ENCODE results near the gene GARIN5B.

The GARIN5B gene

DNA sequence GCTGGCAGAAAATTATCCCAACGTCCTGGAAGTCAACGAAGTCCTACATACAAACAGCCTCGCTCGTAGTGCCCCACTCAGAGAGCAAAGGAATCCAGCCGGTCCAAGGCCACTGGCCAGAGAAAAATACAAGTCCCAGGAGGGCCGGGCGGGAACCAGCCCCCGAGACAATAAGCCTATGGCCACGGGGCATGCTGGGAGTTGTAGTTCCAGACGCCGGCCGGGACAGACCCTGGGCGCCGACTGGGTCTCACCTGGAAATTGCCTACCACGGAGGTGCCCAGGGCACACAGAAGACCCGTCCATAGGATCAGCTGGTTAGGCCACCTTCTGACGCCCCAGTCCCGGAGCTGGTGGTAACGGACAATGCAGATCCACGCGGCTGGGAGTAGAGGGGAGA is 43.3 kb downstream of the GARIN5B start:
- TF ChIP-seq POLR2A (IDR thresholded peaks at IDR 0.05; ENCODE audit: low read length): no peak
- no peak for TF ChIP-seq GATA1 (IDR thresholded peaks at IDR 0.05; ENCODE audit: low read depth, low read length)

DNA sequence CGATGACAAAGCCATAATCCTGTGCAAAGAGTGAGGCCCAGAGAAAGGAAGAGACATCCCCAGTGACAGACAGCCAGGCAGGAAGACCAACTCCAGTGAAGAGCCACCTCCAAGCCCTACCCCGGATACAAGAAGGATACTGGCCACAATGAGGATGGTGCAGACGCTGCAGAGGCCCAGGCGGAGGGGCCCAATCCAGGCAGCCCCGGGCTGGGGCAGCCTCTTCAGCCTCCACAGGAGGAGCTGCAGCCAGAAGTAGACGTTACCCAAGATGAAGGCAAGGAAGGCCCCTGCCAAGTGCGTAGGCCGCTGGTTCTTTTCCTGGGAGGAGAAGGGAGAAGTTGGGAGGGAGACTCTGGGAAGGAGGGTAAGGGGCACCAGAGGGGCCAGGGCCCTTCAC is 46.4 kb downstream of the GARIN5B start:
- TF ChIP-seq POLR2A (IDR thresholded peaks at IDR 0.05; ENCODE audit: low read length) (no peak), GATA1 (IDR thresholded peaks at IDR 0.05; ENCODE audit: low read depth, low read length) (no peak)
- DNase-seq: no peak

More for the DNA sequence above, 43.3 kb downstream of the GARIN5B start:
- no peak for DNase-seq

- no peak for TF ChIP-seq POLR2A (IDR thresholded peaks at IDR 0.05; ENCODE audit: low read length)
- TF ChIP-seq GATA1 (IDR thresholded peaks at IDR 0.05; ENCODE audit: low read depth, low read length): no peak
- no peak for DNase-seq
Measured at GRCh38 chr19:55315956-55316525, 47.0 kb downstream of the GARIN5B start.

DNA sequence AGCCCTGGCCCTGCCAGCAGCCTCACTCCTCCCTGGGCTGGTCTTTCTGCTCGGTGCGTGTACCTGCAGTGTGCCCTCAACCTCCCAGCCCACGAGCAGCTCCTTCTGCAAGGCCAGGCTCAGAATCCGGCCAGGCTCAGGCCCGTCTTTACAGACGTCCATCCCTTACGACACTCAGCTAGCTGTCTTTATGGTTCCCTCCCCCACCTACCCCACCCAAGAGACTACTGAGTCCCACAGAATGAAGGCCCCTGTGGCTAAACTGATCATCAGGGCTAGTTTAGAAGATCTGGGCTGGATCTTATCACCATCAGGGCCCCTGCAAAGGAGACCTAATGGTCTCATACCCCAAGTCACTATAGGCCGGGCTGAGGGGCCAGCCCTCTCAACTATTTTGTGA is 48.7 kb downstream of the GARIN5B start:
- no peak for DNase-seq
- TF ChIP-seq GATA1 (IDR thresholded peaks at IDR 0.05; ENCODE audit: low read depth, low read length): no peak
- no peak for TF ChIP-seq POLR2A (IDR thresholded peaks at IDR 0.05; ENCODE audit: low read length)

DNA sequence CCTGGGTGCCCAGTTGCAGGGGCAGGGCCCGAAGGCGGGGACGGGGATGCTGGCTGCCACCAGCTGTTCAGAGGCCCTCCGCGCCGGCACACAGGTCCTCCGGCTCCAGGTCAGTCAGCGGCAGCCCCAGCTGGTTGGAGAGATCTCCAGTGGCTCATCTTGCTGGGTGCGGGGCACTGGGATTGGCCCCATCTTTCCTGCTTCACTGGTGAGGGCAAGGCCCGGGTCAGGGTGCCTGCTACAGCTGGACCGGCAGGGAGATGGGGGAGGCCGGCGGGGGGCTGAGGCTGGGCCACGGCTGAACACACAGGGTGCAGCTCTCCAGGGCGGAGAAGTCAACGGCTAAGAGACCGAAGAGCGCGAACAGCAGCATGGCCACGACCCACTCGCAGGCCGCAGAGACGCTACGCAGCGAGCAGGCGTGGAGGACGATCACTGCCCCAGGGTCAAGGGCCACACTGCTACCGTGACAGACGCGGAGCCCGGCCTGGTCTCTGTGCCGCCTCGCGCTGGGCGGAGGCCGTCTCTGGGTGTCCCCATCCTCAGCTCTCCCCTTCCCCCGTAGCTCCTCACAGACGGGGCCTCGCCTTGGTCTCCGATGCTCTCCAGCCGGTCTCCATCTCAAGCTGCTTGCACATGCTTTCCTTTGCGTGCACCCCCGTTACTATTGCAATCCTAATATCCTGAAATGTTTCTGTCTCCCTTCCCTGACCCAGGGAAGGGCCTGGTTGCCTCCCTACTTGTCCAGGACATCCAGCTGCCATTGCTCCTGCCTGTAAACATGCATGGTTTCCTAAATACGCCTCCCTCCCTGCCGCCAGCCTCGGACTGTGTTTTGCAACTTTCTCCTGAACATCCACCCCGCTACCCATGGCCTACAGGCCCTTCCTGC is 50.2 kb downstream of the GARIN5B start:
- DNase-seq: no peak
- TF ChIP-seq POLR2A (IDR thresholded peaks at IDR 0.05; ENCODE audit: low read length) (no peak), GATA1 (IDR thresholded peaks at IDR 0.05; ENCODE audit: low read depth, low read length) (no peak)

GRCh38 chr19:55311797-55312196 is 51.3 kb downstream of the GARIN5B start:
- no peak for TF ChIP-seq POLR2A (IDR thresholded peaks at IDR 0.05; ENCODE audit: low read length)
- TF ChIP-seq GATA1 (IDR thresholded peaks at IDR 0.05; ENCODE audit: low read depth, low read length): no peak
- no peak for DNase-seq

- no peak for TF ChIP-seq GATA1 (IDR thresholded peaks at IDR 0.05; ENCODE audit: low read depth, low read length)
- no peak for DNase-seq
Measured at GRCh38 chr19:55311397-55311796, 51.7 kb downstream of the GARIN5B start.

- no peak for TF ChIP-seq POLR2A (IDR thresholded peaks at IDR 0.05; ENCODE audit: low read length)
- TF ChIP-seq GATA1 (IDR thresholded peaks at IDR 0.05; ENCODE audit: low read depth, low read length): no peak
- DNase-seq: no peak
Measured at GRCh38 chr19:55310498-55310897, 52.6 kb downstream of the GARIN5B start.

- TF ChIP-seq GATA1 (IDR thresholded peaks at IDR 0.05; ENCODE audit: low read depth, low read length) (no peak), POLR2A (IDR thresholded peaks at IDR 0.05; ENCODE audit: low read length) (no peak)
- DNase-seq: no peak
Measured at GRCh38 chr19:55309448-55309847, 53.6 kb downstream of the GARIN5B start.

DNA sequence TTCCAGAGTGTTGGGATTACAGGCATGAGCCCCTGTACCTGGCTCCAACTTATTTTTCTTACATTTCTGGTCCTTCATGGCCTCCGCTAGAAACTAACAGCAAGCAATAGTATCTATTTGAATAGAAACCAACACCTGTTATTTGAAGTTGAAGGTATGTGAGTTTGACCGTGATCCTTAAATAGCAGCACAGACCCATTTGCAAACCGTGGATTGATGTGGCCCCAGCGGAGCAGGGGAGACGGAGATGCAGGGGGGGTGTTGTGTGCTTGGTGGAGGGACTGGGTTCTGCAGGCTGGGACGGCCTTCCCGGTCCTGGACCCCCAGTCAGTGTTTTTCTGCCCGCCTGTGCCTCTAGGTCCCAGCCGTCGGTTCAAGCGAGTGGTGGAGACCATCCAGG is 54.8 kb downstream of the GARIN5B start:
- no peak for DNase-seq
- TF ChIP-seq POLR2A (IDR thresholded peaks at IDR 0.05; ENCODE audit: low read length): no peak
- no peak for TF ChIP-seq GATA1 (IDR thresholded peaks at IDR 0.05; ENCODE audit: low read depth, low read length)

DNA sequence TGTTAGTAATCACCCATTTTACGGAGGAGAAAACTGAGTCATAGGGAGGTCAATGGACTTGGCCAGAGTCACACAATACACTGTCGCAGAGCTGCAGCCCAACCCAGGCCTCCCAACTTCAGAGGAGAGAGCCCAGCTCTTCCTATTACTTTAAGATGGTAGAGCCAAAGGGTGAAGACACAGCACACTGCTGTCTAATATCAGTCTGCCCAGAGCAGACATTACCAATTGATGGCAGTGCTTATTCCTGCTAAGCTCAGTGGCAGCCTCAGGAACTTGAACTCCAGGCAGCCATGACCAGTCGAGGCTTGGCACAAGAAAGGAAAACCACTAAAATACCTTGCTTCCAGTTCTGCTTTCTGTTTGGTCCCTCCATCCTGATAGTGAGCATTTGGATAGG is 56.3 kb downstream of the GARIN5B start:
- no peak for DNase-seq
- TF ChIP-seq POLR2A (IDR thresholded peaks at IDR 0.05; ENCODE audit: low read length): no peak
- TF ChIP-seq GATA1 (IDR thresholded peaks at IDR 0.05; ENCODE audit: low read depth, low read length): no peak

DNA sequence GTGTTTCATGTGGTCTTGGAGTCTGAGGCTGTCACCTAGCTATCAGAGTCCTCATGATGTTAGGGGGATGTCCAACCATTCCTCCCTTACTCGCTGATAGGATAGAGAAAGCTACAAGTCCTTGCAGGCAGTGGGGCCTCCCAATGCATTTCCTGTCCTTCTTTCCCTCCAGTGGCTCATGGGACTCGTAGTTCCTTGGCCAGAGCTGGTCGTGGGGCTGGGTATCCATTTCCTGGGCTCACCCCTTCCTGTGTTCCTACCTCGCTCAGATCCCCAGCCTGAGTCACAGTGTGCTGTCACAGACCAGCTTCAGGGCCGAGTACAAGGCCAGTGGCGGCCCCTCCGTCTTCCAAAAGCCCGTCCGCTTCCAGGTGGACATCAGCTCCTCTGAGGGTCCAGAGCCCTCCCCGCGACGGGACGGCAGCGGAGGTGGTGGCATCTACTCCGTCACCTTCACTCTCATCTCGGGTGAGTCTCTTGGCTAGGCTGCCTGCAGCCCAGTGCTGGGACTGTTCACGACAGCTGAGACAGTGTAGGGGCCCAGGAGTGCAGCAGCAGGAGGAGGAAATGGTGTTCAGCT is 57.0 kb downstream of the GARIN5B start:
- TF ChIP-seq GATA1 (IDR thresholded peaks at IDR 0.05; ENCODE audit: low read depth, low read length) (no peak), POLR2A (IDR thresholded peaks at IDR 0.05; ENCODE audit: low read length) (no peak)
- no peak for DNase-seq

DNA sequence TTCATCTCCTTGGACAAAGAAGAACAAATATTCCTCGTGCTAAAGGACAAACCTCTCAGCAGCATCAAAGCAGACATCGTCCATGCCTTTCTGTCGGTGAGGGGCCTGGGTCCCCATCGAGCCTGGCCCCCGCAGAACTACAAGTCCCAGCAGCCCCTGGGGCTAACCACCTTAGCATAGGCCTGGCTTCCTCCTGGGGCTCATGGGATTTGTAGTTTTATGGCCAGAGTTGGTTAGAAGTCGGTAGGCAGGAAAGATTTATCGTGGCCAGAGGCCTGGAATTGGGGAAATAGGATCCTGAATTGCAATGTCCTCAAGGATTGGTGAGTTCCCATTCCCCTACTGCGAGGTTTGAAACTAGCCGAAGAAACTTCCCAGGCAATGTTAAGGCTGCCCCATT is 57.6 kb downstream of the GARIN5B start:
- DNase-seq: peak; percentile 46 to 72
- TF ChIP-seq POLR2A (IDR thresholded peaks at IDR 0.05; ENCODE audit: low read length) (no peak), GATA1 (IDR thresholded peaks at IDR 0.05; ENCODE audit: low read depth, low read length) (no peak)

DNA sequence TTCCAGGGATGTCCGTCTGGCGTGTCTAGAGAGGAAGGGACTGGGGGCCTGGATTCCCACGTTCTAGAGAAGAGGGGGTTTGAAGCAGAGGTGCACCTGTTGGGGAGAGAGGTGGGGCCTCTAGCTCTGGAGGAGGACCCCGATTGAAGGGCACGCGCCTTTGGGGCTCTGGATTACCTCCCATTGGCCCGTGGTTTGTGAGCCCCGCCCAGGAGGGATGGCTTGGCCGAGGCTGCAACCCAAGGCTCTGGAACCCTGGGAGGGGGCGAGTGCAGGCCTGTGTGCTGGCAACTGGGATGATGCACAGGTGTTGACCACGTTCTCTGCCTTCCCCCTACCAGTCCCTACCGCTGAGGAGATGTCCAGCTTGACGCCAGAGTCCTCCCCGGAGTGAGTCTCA is 58.1 kb downstream of the GARIN5B start:
- TF ChIP-seq POLR2A (IDR thresholded peaks at IDR 0.05; ENCODE audit: low read length) (no peak), GATA1 (IDR thresholded peaks at IDR 0.05; ENCODE audit: low read depth, low read length) (no peak)
- no peak for DNase-seq
